Suprapubic skin (tissue), 4 donors: ENCODE results near the gene TMTC1. TPM values are rescaled to one million over a fixed set of nuclear protein-coding genes. Genes with fewer than 3 reads are reported as not detected.

ENCODE experiments used
- DNase-seq, 2 donors: peaks; one replicate each; pipeline ENCODE4 v3.0.0-alpha.2; 2019; ENCODE audit warnings: low spot score in 2 of 2
- H3K27ac ChIP-seq: fragments of 200-600 bp; sonication (generic); one replicate; pipeline ENCODE4 v1.5.1; 2019
- H3K27me3 ChIP-seq: fragments of 200-600 bp; sonication (generic); one replicate; pipeline ENCODE4 v1.5.1; 2019
- H3K36me3 ChIP-seq: fragments of 200-600 bp; sonication (generic); one replicate; pipeline ENCODE4 v1.5.1; 2019
- H3K4me1 ChIP-seq: fragments of 200-600 bp; sonication (generic); one replicate; pipeline ENCODE4 v1.5.1; 2019
- H3K4me3 ChIP-seq: fragments of 200-600 bp; sonication (generic); one replicate; pipeline ENCODE4 v1.5.1; 2019; ENCODE audit warnings: mild to moderate bottlenecking
- H3K9me3 ChIP-seq: fragments of 200-600 bp; sonication (generic); one replicate; pipeline ENCODE4 v1.5.1; 2019
- CTCF ChIP-seq, 2 donors: fragments of 200-600 bp in 1 of 2; fragments of 450-650 bp in 1 of 2; sonication (generic) in 1 of 2; IDR thresholded peaks; one replicate each; pipeline ENCODE4 v1.5.1; 2016 to 2019; ENCODE audit warnings: antibody characterized with exemption in 2 of 2, mild to moderate bottlenecking in 1 of 2, moderate library complexity in 1 of 2
- EP300 ChIP-seq: sonication (generic); formaldehyde crosslinking; IDR thresholded peaks from one replicate; pipeline ENCODE4 v1.6.1; 2017; ENCODE audit warnings: antibody characterized with exemption
- POLR2A ChIP-seq, 2 donors: fragments of 450-650 bp; IDR thresholded peaks; one replicate each; pipeline ENCODE4 v1.6.1; 2017; ENCODE audit warnings: antibody characterized with exemption in 2 of 2, mild to moderate bottlenecking in 2 of 2, moderate library complexity in 2 of 2
- POLR2AphosphoS5 ChIP-seq, 3 donors: sonication (generic); formaldehyde crosslinking; IDR thresholded peaks; one replicate each; pipeline ENCODE4 v1.6.1; 2017; ENCODE audit warnings: antibody characterized with exemption in 3 of 3
- WGBS: methylation state at CpG from one replicate; pipeline ENCODE4 v1.1.5; 2018; 5-methylcytosine and 5-hydroxymethylcytosine counted together
- total RNA-seq, 4 donors: library from RNA; depleted of rRNA; stranded (reverse); fragments of >200 nt; gene quantifications; one replicate each; pipeline ENCODE4 v1.1.0, GENCODE V29; 2016

Gene TMTC1
- total RNA-seq, 4 donors from 2014 or later: 11.0 to 25.8 (median 19.5) TPM

GRCh38 chr12:29551812-29552211 is 231.9 kb downstream of the TMTC1 start:
- Histone ChIP-seq H3K9me3 (no peaks in the 10 kb centered on the region), H3K4me1 (peaks cover 5% of the 10 kb centered on the region), H3K27me3 (no peaks in the 10 kb centered on the region), H3K36me3 (no peaks in the 10 kb centered on the region), H3K4me3 (no peak overlapping the region), H3K27ac (no peak overlapping the region)
- TF ChIP-seq CTCF (IDR thresholded peaks at IDR 0.05): no peak
- TF ChIP-seq POLR2A (IDR thresholded peaks at IDR 0.05): no peak
- no peak for TF ChIP-seq POLR2AphosphoS5 (IDR thresholded peaks at IDR 0.05)
- no peak for TF ChIP-seq EP300
- 65% methylated on average over 3 of the region's 3 CpGs for WGBS
- no peak for DNase-seq

- WGBS: 89% methylated on average over 2 of the region's 2 CpGs
- Histone ChIP-seq H3K4me3 (no peak overlapping the region), H3K9me3 (no peaks in the 10 kb centered on the region), H3K27ac (no peak overlapping the region), H3K36me3 (no peaks in the 10 kb centered on the region), H3K27me3 (no peaks in the 10 kb centered on the region), H3K4me1 (peaks cover 14% of the 10 kb centered on the region)
- TF ChIP-seq POLR2AphosphoS5 (IDR thresholded peaks at IDR 0.05) (no peak), POLR2A (IDR thresholded peaks at IDR 0.05) (no peak)
- no peak for DNase-seq
Observed at GRCh38 chr12:29547864-29548263, 235.9 kb downstream of the TMTC1 start.

DNA sequence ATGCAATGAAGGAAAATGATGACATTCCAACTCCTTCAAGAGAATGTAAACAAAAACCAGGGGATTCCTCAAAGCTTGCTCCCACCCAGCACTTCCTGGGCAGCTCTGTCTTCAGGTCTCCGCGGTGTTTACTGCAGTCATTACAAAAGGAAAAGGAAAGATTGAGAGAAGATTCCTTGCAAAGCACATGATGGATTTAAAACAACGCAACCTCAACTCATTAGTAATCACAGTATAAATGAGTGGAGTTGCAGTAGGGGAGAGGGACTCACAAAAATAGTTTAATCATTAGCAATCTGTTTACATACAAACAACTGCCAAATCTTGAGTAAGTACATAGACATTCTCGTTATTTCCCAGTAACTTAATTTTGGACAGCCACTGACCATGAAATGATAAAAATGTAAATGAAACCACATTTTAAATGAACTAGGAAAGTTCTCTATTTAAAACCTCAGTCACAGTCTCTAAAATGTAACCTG is 236.6 kb downstream of the TMTC1 start:
- 58% methylated on average over 4 of the region's 4 CpGs for WGBS
- H3K27ac ChIP-seq: no peak overlapping the region

DNA sequence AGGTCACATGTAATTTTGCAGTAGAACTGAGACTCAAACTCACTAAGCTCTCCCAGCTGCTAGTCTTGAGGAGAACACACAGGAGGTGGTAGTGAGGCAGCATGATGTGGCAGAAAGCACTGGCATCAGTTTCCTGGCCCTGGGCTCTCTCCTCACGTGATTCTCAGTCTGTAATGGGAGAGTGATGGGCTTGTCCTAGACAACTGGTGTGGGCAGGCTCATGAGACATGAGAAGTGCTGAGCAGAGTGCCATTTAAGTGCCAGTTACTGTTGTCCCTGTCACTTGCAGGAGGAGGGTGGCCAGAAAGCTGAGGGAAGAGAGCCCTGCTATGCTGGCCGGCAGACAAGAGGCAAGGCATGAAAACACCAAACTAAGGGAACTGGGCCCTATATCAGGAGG is 237.7 kb downstream of the TMTC1 start:
- no peak for DNase-seq
- no peak overlapping the region for H3K4me3 ChIP-seq
- no peaks in the 10 kb centered on the region for H3K36me3 ChIP-seq
- no peak for TF ChIP-seq POLR2A (IDR thresholded peaks at IDR 0.05)
- no peak for TF ChIP-seq EP300
- TF ChIP-seq CTCF (IDR thresholded peaks at IDR 0.05): no peak
- no peak for TF ChIP-seq POLR2AphosphoS5 (IDR thresholded peaks at IDR 0.05)
- WGBS: 75% methylated on average over 2 of the region's 2 CpGs
- H3K27ac ChIP-seq: no peak overlapping the region
- peaks cover 14% of the 10 kb centered on the region for H3K4me1 ChIP-seq
- no peaks in the 10 kb centered on the region for H3K9me3 ChIP-seq
- no peaks in the 10 kb centered on the region for H3K27me3 ChIP-seq

More for the DNA sequence above, 236.6 kb downstream of the TMTC1 start:
- Histone ChIP-seq H3K4me1 (peaks cover 14% of the 10 kb centered on the region), H3K4me3 (no peak overlapping the region), H3K27me3 (no peaks in the 10 kb centered on the region), H3K36me3 (no peaks in the 10 kb centered on the region), H3K9me3 (no peaks in the 10 kb centered on the region)
- TF ChIP-seq EP300: no peak
- TF ChIP-seq POLR2A (IDR thresholded peaks at IDR 0.05): no peak
- TF ChIP-seq CTCF (IDR thresholded peaks at IDR 0.05): no peak
- TF ChIP-seq POLR2AphosphoS5 (IDR thresholded peaks at IDR 0.05): no peak
- DNase-seq: no peak

- Histone ChIP-seq H3K4me1 (peaks cover 14% of the 10 kb centered on the region), H3K27me3 (no peaks in the 10 kb centered on the region), H3K36me3 (no peaks in the 10 kb centered on the region), H3K4me3 (no peak overlapping the region), H3K27ac (no peak overlapping the region), H3K9me3 (no peaks in the 10 kb centered on the region)
- TF ChIP-seq EP300 (no peak), POLR2AphosphoS5 (IDR thresholded peaks at IDR 0.05) (no peak), POLR2A (IDR thresholded peaks at IDR 0.05) (no peak), CTCF (IDR thresholded peaks at IDR 0.05) (no peak)
- no peak for DNase-seq
- 86% methylated on average over 4 of the region's 4 CpGs for WGBS
Observed at GRCh38 chr12:29545102-29545467, 238.7 kb downstream of the TMTC1 start.
